Astrocyte of the spinal cord (primary cell): ENCODE data around the gene ASIP.

Source experiments
- DNase-seq: peaks from one replicate; pipeline ENCODE4 v3.0.0; 2011; ENCODE audit warnings: low read depth, low spot score
- H3K4me3 ChIP-seq: 2 replicates; pipeline ENCODE4 v1.5.1; 2011; ENCODE audit warnings: low read depth, mild to moderate bottlenecking, low read length, moderate library complexity
- CTCF ChIP-seq: IDR thresholded peaks from 2 replicates; pipeline ENCODE4 v1.5.1; 2012; ENCODE audit warnings: low read depth, mild to moderate bottlenecking, low read length, inconsistent platforms
- in situ Hi-C: cut with HindIII; loops from 2 replicates; pipeline ENCODE4 v1.10.0; 2017; ENCODE audit warnings: low sequenced_read_pairs

ASIP gene

GRCh38 chr20:34290471-34290870 is 49.2 kb downstream of the ASIP start:
- DNase-seq, result no peak
- in situ Hi-C loops, result no loop called here
- TF ChIP-seq CTCF, result no peak

GRCh38 chr20:34292496-34292895 is 51.3 kb downstream of the ASIP start:
- no peak for TF ChIP-seq CTCF
- in situ Hi-C loops, result no loop called here
- no peak overlapping the region for H3K4me3 ChIP-seq
- no peak for DNase-seq

More at GRCh38 chr20:34290471-34290870, 49.2 kb downstream of the ASIP start:
- H3K4me3 ChIP-seq, result no peak overlapping the region

- H3K4me3 ChIP-seq, result no peak overlapping the region
- TF ChIP-seq CTCF, result no peak
- in situ Hi-C loops, result no loop called here
- DNase-seq, result no peak
These were observed 51.9 kb downstream of the ASIP start for GRCh38 chr20:34293119-34293518.

GRCh38 chr20:34293589-34293988 is 52.4 kb downstream of the ASIP start:
- in situ Hi-C loops, result no loop called here
- no peak overlapping the region for H3K4me3 ChIP-seq
- DNase-seq, result no peak
- TF ChIP-seq CTCF, result no peak

GRCh38 chr20:34294563-34294962 is 53.3 kb downstream of the ASIP start:
- no peak overlapping the region for H3K4me3 ChIP-seq
- TF ChIP-seq CTCF, result no peak
- in situ Hi-C loops, result no loop called here
- no peak for DNase-seq

- no peak for TF ChIP-seq CTCF
These were observed 54.1 kb downstream of the ASIP start for GRCh38 chr20:34295284-34295683.

GRCh38 chr20:34296468-34296867 is 55.2 kb downstream of the ASIP start:
- no peak for DNase-seq
- in situ Hi-C loops, result no loop called here
- no peak overlapping the region for H3K4me3 ChIP-seq
- TF ChIP-seq CTCF, result no peak

More at GRCh38 chr20:34295284-34295683, 54.1 kb downstream of the ASIP start:
- H3K4me3 ChIP-seq, result no peak overlapping the region
- in situ Hi-C loops, result no loop called here
- no peak for DNase-seq
